Pulmonary artery endothelial cell (primary cell): ENCODE measurements around the gene ALDH4A1. TPM values are rescaled to one million over a fixed set of nuclear protein-coding genes. Genes with fewer than 3 reads are reported as not detected.
"Not testable (repeated sequence)": the region's sequence is repeated elsewhere in the genome, so short reads cannot be mapped to it uniquely, and the experiment has no call there.

Experiments used
- DNase-seq: peaks from one replicate; pipeline ENCODE4 v3.0.0-alpha.2; 2011; ENCODE audit warnings: low read depth, low spot score
- total RNA-seq: library from RNA; depleted of rRNA; stranded (reverse); fragments of >200 nt; gene quantifications from 2 replicates; pipeline ENCODE4 v1.2.3, GENCODE V29; 2014

Gene ALDH4A1
- total RNA-seq, 1 donor from 2014 or later, result 11.8 TPM

DNA sequence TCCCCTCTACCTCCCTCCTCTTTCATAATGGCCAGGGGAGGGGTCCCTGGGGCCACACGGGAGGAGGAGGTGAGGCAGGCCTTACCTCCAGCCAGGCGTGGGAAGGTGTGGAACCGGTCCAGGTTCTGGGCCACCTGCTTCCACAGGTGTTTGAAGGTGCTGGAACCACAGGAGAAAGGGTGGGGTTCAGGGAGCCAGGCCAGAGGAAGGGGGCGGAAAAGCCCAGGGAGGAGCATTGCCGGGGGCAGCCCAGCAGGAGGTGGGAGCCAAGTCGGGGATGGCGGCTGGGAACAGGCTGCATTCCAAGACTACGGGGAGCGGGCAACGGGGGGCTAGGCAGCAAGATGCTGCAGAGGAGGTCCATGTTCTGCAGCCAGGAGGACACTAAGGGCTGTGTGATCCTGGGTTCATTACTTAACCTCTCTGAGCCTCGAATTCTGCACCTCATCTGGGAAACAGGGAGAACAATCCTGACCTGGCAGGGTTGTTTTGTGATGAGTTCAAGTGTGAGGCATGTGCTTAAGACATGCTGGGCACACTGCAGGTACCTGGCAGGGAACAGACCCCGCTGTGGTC lies 23.1 kb downstream of the ALDH4A1 start:
- no peak for DNase-seq

DNA sequence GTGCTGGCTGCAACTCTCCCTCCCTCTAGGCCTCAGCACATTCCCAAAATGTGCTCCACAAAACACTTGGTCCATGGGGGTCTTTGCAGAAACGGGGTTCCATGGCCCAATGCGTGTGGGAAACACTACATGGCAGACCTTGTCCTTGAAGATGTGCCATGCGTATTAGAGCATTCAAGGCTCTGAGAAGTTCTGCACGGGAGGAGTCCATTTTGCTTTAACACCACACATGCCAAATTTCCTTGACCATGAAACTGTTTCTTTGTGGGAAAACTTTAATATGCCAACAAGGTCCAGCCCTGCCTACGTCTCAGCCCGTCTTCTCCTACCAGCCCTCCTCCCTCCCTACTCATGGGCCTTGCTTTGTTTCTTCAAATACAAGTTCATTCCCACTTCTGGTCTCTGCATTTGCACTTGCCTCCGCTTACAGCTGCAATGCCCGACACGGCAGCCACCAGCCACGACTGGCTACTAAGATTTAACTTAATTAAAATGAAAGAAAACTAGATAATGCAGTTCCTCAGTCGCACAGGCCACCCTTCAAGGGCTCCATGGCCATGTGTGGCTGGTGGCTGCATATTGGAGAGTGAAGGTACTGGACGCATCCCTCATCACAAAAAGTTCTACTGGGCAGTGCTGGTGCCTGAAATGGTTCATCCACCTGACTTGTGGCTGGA lies 23.7 kb downstream of the ALDH4A1 start:
- no peak for DNase-seq

DNA sequence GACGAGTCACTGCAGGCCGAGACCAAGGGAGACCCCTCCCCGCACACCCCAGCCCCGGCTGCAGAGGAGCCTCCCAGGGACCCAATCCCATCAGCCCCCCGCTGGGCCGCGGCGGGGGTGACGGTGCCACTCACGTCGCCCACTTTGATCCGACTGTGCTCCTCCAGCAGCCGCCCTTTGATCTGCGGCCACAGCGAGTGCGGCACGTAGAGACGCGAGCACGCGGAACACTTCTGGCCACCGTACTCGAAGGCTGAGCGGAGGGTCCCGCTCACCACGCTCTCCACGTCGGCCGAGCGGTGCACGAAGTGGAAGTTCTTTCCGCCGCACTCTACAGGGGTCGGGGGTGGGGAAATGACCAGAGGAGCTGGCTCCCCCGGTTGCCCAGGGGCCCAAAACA lies 25.1 kb downstream of the ALDH4A1 start:
- no peak for DNase-seq

DNA sequence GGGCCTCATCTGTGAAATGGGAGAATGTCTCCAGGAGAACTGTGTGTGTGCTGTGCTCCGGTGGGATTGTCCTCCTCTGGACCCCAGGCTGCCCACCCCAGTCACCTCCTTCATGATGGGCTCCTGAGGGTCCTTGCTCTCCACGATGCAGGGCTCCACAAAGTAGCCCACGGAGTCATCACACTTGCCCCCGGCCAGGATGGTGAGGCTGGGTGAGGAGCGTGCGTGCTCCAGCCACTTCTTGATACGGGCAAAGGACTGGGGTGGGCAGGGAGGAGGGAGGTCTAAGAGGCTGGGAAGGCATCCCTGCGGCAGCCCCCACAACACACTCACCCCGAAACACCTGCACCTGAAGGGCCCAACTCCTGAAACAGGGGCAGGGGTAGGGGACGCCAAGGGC lies 26.1 kb downstream of the ALDH4A1 start:
- DNase-seq, result no peak

DNA sequence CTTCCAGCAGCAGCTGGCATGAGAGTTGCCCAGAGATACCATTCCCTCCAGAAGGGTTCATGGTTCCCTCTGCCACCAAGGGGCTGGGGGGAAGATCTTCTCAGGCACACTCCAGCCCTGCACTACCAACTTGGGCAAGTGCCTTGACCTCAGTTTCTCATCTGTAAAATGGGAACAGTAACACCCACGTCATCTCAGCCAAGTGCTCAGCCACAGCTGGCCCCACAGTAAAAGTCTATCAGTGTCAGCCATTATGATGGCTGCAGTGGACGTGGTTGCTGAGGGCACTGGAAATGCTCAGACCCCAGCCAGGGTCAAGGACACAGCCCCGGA lies 26.6 kb downstream of the ALDH4A1 start:
- no peak for DNase-seq

DNA sequence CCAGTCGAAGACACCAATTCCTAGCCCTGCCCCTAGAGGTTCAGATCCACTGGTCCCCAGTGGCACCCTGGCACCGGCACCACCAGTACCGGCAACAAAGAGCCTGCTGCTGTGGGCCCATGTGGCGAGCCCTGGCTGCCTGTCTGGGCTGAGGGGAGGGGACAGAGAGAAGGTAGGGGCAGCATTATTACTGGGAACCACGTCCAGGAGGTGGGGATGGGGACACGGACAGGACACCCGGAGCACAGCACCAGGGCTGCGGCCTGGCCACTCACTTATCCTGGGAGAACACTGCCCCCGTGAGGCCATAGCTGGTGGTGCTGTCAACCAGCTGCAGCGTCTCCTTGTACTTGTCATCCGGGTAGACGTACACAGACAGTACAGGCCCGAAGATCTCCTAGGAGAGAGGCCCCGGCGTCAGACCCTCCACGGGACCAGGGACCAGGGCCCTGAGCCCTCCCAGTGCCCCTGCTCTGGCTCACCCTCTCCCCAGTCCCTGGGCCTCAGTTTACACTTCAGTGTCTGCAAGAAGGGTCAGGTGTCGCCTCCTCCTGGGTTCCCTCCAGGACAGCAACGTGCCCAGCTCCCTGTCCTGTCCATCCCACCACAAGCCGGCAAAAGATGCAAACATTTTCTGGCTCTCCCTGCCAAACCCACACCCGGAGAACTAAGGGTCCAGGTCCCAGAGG lies 27.1 kb downstream of the ALDH4A1 start:
- DNase-seq, result peak; percentile 68

DNA sequence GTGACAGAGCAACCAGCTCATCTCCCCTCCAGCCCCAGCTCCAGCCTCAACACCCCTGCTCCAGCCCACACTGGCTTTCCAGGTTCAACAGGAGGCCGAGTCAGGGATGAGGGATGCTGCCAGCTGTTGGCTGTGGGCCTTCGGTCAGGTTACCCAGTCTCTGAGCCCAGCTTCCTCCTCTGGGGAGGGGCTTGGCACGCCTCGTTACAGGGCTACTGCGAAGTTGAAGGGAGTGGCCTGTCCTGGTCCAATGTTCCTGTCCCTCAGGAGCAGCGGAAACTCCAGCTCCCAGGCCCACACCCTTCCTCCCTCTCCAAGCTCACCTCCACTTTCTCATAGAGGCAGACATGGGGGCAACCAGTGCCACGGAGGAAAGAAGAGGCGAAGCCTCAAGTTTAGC lies 27.8 kb downstream of the ALDH4A1 start:
- DNase-seq, result no peak

DNA sequence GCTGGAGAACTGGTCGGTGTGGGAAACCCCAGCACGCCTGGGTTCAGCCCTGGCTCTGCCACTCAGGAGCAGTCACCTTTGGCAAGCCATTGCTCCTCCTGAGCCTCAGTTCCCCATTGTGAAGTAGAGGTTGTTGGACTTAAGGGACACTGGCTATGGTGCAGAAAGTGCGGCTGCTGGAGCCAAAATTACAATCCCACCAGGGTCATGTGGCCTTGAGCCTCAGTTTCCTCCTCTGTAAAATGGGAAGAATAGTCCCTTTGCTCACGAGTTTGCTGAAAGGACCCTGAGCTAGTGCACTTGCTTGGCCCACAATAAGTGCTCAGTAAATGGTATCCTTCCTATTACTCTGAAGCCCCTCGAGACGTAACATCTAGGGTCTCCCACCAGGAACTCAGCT lies 28.3 kb downstream of the ALDH4A1 start:
- no peak for DNase-seq

DNA sequence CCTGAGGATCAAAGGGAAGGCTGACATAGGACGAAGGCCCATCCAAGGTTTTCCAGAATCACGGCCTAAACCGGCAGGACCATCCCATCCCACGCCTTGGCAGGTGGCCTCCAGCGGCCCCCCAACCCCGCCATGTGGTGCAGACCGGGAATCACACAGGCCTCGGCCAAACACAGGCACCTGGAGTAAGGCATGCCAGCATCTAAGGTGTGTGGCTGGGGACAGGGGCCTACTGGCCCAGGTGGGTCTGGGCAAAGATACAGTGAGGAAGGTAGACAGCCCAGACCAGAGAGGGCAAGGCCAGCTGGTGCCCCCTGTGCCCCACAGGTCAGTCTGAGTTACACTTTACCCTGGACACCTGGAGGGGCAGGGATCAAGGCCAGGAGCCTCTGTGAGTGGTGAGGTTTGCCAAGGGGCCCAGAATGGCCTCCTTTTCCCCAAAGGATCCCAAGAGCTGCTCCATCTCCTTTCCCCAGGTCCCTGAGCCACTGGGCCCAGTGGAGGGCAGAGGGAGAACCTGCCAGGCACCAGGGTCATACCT lies 30.2 kb downstream of the ALDH4A1 start:
- no peak for DNase-seq

DNA sequence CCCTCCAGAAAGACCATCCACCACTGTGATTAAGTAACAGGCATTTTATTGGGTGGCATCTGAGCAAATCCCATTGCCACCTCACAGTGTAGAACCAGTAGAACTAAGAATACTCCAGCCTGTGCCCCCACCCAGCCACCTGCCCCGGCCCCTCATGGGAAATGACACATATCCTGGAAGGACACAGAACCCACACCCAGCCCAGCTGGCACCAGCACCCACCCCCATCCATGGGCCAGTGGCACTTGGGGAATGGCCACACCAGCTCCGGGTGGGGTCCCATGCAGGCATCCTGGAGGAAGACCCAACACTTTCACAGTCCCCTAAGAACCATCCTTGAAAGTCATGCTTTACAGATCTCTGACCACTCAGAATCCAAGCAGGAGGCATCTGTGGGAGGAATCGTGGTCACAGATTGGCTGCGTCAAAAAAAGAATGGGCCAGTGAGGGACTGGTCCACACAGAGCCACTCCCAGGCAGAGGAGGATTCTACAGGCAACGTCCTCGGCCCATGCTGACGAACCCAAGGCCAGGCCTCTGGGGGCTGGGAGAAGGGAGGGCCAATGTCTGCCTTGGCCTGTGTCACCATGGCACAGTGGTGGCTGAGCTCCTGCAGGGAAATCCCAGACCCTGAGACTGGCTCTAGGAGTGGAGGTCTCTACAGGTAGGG lies 30.8 kb downstream of the ALDH4A1 start:
- no peak for DNase-seq

DNA sequence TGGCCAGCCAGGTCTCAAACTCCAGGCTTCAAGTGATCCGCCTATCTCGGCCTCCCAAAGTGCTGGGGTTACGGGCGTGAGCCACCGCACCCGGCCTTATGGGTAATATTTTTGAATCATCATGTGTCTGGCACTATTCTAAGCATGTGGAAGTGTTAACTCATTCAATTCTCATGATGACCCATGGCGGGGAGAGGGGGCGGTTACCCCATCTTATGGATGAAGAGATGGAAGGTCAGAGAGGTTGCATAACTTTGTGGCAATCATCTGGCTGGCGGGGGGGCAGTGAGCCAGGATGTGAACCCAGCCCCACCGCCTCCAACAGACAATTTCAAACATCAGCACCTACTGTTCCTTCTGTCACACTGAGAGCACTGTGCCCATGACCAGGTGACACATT lies 31.4 kb downstream of the ALDH4A1 start:
- no peak for DNase-seq

DNA sequence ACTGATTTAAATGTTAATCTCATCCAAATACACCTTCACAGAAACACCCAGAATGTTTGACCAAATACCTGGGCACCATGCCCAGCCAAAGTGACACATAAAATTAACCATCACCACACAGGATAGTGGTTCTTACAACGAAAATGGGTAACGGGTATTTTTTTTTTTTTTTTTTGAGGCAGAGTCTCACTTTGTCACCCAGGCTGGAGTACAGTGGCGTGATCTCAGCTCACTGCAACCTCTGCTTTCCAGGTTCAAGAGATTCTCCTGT lies 31.8 kb downstream of the ALDH4A1 start:
- not testable (repeated sequence) for DNase-seq

DNA sequence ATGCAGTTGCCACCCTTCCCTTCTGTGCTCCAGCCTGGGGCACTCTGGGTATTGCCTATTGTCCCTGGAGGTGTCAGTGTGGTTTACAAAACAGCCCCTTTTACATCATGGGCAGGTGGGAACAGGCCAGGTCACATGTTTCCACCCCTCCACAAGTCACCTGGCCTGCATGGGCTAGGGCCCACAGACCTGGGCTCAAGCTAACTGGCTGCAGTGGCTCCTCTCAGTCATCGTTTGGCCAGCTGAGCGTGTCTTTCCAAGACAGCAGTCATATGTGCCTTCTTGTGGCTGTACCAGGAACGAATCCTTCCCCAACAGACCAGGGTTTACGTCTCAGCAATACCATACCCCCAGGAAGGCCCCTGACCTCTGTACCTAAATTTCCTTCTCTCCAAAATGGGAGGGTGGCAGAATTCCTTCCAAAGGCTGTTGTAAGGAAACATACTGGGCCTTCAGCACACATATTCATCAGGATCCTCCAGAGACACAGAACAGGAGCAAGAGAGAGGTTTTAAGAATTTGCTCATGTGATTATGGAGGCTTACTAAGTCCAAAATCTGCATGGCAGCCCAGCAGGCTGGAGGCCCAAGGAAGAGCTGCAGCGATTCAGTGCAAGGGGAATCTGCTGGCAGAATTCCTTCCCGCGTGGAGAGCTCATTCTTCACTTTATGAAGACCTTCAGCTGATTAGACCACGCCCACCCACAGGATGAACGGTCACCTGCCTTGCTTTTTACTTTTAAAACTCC lies 32.3 kb downstream of the ALDH4A1 start:
- DNase-seq, result no peak

DNA sequence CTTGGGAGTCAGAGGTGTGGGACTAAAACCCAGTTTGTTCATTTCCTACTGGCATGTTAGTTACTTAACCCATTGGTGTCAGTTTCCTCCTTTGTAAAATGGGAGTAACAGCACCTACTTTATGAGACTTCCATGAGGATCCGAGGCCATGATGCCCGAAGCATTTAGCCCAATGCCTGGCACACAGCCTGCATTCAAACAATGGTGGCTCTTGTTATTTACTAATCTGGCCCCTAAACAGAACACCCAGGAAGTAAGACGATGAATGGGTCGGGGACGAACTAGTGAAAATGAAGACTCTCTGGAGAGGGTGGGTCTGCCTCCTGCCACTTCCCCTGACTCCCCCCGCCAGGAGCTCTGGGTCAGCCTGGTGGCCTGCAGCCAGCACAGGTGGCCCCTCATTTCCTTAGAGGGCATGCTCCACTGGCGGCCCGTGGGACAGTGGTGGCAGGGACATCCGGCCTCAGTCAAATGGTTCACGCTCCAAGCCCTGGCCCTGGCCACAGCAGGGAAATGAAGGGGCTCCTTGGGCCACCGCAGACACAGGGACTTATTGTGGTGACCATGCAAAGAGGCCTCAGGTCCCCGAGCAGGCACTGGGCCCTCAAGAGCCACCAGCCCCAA lies 33.4 kb downstream of the ALDH4A1 start:
- no peak for DNase-seq

DNA sequence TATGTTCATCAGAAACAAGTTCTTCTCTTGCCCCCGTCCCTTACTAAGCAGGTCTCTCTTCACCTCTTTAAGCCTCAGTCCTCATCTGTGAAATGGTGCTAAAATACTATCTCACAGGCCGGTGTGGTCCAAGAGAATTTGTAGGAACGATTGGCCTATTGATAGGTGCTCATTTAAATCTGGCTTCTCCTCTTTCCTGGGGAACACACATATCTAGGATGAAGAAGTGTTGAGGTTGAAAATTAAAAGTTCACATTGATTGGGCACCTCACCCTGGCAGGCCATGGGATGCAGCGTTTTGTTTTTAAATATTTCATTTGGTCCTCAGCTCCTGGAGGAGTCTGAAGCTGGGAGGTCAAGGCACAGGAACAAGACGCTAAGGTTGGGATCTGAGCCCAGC lies 34.0 kb downstream of the ALDH4A1 start:
- no peak for DNase-seq

DNA sequence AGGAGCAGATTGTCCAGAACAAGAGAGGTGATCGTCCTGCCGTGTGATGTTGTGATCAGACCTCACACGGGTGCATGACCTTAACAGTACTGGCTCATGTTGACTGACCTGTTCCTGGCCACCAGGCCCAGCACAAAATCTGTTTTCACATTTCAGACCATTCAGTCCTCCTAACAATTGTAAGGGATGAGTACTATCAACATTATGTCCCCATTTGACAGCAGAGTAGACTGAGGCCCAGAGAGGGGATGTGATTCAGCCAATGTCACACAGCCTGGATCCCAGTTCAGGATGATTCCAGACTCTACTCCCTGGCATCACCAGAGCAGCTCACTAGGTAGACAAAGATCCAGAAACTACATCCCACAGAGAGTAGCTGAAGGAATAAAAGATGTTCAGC lies 35.5 kb downstream of the ALDH4A1 start:
- DNase-seq, result no peak

DNA sequence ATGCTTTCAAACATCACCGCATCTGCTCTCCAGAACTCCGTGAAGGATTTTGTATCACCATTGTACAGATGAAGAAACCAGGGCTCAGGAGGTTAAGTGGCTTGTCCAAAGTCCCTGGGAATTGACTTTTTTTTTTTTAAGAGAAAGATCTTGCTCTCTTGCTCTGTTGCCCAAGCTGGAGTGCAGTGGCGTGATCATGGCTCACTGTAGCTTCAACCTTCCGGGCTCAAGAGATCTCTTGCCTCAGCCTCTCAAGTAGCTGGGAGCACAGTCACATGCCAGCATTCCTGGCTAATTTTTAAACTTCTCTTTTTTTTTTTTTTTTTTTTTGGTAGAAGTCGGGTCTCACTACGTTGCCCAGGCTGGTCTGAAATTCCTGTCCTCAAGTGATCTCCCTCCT lies 36.0 kb downstream of the ALDH4A1 start:
- DNase-seq, result no peak

DNA sequence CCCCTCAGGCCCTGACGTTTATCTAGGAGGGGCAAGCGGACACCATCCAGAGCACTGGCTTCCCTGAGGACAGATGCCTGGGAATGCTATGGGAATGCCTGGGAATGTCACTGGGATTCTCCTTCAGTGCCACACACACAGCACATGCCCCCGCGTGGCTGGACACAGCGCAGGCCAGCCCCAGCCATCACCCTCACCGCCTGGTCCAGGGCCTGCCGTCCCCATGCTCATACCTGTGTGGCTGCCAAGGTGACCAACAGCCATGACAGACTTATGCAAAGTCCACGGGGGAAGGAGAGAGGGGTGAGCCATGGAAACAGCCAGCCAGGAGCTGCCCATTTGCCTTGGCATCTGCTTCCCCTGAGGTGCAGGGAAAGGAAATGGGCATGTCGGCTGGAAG lies 37.2 kb downstream of the ALDH4A1 start:
- no peak for DNase-seq

DNA sequence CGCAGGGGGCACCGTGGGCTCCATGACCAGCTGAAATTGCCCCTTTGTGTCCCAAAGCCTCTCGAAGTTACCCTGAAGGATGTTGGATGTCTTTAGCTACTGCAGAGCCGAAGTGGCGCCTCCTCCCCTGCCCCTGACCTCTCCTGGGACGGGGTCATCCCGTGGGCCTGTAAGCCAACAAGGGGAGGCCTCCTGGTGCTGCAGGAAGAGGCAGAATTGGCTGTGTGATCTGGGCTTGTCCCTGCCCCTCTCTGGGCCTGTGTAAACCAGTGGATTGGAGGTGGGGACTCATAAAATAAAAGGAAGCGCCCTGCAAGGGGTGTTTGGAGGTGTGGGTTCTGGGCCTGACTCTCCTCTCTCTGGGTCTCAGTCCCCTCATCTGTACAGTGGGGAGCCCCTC lies 40.8 kb downstream of the ALDH4A1 start:
- DNase-seq, result no peak

DNA sequence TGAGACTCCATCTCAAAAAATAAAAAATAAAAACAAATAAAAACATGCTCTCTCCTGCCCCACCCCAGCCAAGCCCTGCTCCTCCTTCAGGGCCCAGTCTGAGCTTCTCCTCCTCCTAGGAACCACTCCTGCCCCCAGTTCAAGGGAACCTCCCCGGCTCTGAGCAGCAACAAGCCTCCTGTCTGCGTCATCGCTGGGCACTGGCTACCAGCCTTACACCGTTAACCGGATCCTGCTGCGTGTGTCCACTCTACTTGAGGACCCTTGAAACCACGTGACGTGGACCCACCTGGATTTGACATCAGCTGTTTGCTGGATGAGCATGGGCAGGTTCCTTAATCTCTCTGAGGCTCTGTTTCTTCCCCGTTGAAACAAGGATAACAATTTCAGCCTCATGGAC lies 41.3 kb downstream of the ALDH4A1 start:
- no peak for DNase-seq

DNA sequence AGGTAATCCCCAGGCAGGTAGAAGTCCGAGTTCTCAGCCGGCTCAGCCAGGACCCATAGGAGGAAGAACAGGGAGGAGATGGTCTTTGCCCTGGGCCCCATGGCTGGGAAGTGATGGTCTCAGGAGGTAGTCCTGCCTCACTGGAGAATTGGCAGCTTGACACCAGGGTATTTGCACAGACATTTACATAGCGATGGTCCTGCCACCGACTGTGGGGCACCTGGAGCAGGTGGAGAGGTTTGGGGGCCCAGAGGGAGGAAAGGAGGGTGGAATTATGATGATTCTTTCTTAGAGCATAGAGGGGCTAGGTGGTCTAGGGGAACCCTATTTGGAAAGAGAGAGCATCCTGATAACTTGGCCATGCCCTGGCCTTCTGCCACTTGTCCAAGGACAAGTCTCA lies 42.8 kb downstream of the ALDH4A1 start, which contains the start of gene TAS1R2:
TSS of gene TAS1R2 (minus strand) at position 101 of the 400 bp plus-strand sequence. CDS start at position 101, 0 bp downstream.
- DNase-seq, result no peak
